Activated B cell treated with CpG ODN at 0.5 μM for 24 hours (primary cell): Measurements from ENCODE around the gene SNED1. TPM values are rescaled to one million over a fixed set of nuclear protein-coding genes. Genes with fewer than 3 reads are reported as not detected.

Experiments used
- ATAC-seq: fragments of 200-7000 bp; cut with Tn5 transposase; one replicate; pipeline ENCODE4 v1.10.0; 2021; ENCODE audit warnings: low read depth, mild to moderate bottlenecking, moderate library complexity
- CTCF ChIA-PET: fragments of 350-600 bp; sonication (Branson Sonifier 250); formaldehyde crosslinking; loops from one replicate; lab custom pipeline; 2021; ENCODE audit warnings: antibody characterized with exemption; lab: Charles Lee
- POLR2A ChIA-PET: fragments of 350-600 bp; sonication (Branson Sonifier 250); formaldehyde crosslinking; loops from one replicate; lab custom pipeline; 2021; ENCODE audit warnings: antibody characterized with exemption; lab: Charles Lee
- DNase-seq: peaks from one replicate; pipeline ENCODE4 v3.0.0; 2022
- H3K27ac Mint-ChIP-seq: one replicate; pipeline ENCODE4 v1.8.0; 2020; ENCODE audit warnings: mixed read lengths
- H3K27me3 Mint-ChIP-seq: one replicate; pipeline ENCODE4 v1.8.0; 2021; ENCODE audit warnings: mixed read lengths
- H3K36me3 Mint-ChIP-seq: one replicate; pipeline ENCODE4 v1.8.0; 2021; ENCODE audit warnings: low read depth, mixed read lengths
- H3K4me1 Mint-ChIP-seq: one replicate; pipeline ENCODE4 v1.8.0; 2021; ENCODE audit warnings: mixed read lengths
- H3K4me3 Mint-ChIP-seq: one replicate; pipeline ENCODE4 v1.8.0; 2020; ENCODE audit warnings: mild to moderate bottlenecking, mixed read lengths
- H3K9me3 Mint-ChIP-seq: one replicate; pipeline ENCODE4 v1.8.0; 2020; ENCODE audit warnings: mixed read lengths
- CTCF ChIP-seq: fragments of 200-600 bp; IDR thresholded peaks from one replicate; pipeline ENCODE4 v1.8.0; 2022; ENCODE audit warnings: antibody characterized with exemption, mild to moderate bottlenecking
- intact Hi-C: fragments of 100-400 bp; cut with micrococcal nuclease; formaldehyde crosslinking; loops from one replicate; pipeline ENCODE4 v1.15.1; 2024
- total RNA-seq: library from RNA; stranded (reverse); gene quantifications from 2 replicates; pipeline ENCODE4 v1.2.3, GENCODE V29; 2022

The SNED1 gene
- total RNA-seq, 1 donor from 2014 or later, result 59.8 TPM

- no peaks in the 10 kb centered on the region for H3K4me1 Mint-ChIP-seq
- ATAC-seq (no peak), DNase-seq (no peak)
- peaks cover 3% of the 10 kb centered on the region for H3K27me3 Mint-ChIP-seq
- CTCF ChIA-PET, result no interaction called here
- H3K27ac Mint-ChIP-seq, result no peak overlapping the region
- no peaks in the 10 kb centered on the region for H3K9me3 Mint-ChIP-seq
- no peaks in the 10 kb centered on the region for H3K36me3 Mint-ChIP-seq
- intact Hi-C loops, result no loop called here
- POLR2A ChIA-PET, result no interaction called here
- H3K4me3 Mint-ChIP-seq, result no peak overlapping the region
- TF ChIP-seq CTCF, result no peak
These were observed 39.0 kb upstream of the SNED1 start for GRCh38 chr2:240959214-240959940.

GRCh38 chr2:240959941-240960308 is 38.5 kb upstream of the SNED1 start:
- no peaks in the 10 kb centered on the region for H3K4me1 Mint-ChIP-seq
- H3K27me3 Mint-ChIP-seq, result peaks cover 2% of the 10 kb centered on the region
- DNase-seq, result no peak
- ChIA-PET CTCF (no interaction called here), POLR2A (no interaction called here)
- no peak for ATAC-seq
- TF ChIP-seq CTCF, result no peak
- intact Hi-C loops, result no loop called here
- no peaks in the 10 kb centered on the region for H3K36me3 Mint-ChIP-seq
- H3K4me3 Mint-ChIP-seq, result no peak overlapping the region
- H3K9me3 Mint-ChIP-seq, result no peaks in the 10 kb centered on the region
- H3K27ac Mint-ChIP-seq, result no peak overlapping the region

- ATAC-seq, result no peak
- H3K4me1 Mint-ChIP-seq, result no peaks in the 10 kb centered on the region
- ChIA-PET POLR2A (no interaction called here), CTCF (no interaction called here)
- H3K27me3 Mint-ChIP-seq, result peaks cover 2% of the 10 kb centered on the region
- H3K9me3 Mint-ChIP-seq, result no peaks in the 10 kb centered on the region
- H3K27ac Mint-ChIP-seq, result no peak overlapping the region
- intact Hi-C loops, result no loop called here
- no peak for TF ChIP-seq CTCF
- H3K36me3 Mint-ChIP-seq, result no peaks in the 10 kb centered on the region
- DNase-seq, result no peak
- H3K4me3 Mint-ChIP-seq, result no peak overlapping the region
These were observed 38.0 kb upstream of the SNED1 start for GRCh38 chr2:240960309-240960970.

DNA sequence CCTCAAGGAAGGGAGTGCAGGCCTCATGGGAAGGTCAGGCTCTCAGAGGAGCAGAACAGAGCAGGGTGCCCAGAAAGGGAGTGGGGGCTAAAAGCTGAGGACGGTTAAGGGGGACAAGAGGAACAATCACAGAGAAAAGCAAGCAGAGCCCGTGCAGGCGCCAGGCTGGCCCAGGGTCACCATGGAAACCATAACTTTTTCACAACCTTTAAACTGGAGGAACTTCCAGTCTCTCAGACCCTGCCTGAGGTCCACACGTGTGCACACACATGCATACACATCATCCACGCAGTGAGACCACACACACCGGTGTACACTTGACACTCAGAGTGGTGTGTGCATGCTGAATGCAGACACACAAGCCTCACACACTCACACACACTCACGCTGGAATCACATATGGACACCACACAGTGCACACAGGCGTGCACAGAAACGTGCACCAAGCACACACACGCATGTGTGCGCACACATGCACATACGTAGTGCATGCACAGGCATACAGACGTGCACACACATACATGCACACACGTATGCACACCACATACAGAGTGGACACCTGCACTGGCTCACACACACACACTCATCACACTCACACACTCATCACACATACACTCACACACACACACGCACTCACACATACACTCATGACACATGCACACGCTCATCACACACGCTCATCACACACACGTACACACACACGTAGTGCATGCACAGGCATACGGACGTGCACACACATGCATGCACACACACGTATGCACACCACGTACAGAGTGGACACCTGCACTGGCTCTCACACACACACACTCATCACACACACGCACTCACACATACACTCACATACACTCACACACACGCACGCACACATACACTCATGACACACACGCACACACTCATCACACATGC is 37.2 kb upstream of the SNED1 start:
- intact Hi-C loops, result no loop called here
- no peak for TF ChIP-seq CTCF

DNA sequence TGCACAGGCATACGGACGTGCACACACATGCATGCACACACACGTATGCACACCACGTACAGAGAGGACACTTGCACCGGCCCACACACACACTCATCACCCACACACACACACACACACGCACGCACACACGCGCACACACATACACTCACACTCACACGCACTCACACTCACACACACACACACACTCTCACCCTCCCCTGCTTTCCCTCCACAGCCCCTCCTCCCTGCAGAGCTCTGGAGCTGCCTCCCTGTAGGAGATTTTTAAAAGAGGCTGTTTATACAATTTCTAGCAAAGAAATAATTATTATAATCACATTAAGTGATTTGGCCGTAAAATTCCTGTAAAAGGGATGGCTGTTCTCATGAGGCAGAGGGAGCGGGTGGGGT is 36.5 kb upstream of the SNED1 start:
- CTCF ChIA-PET, result no interaction called here
- no peaks in the 10 kb centered on the region for H3K27me3 Mint-ChIP-seq
- no peaks in the 10 kb centered on the region for H3K36me3 Mint-ChIP-seq
- H3K4me1 Mint-ChIP-seq, result no peaks in the 10 kb centered on the region
- ATAC-seq (no peak), DNase-seq (no peak)
- H3K27ac Mint-ChIP-seq, result no peak overlapping the region
- no peak for TF ChIP-seq CTCF
- no peak overlapping the region for H3K4me3 Mint-ChIP-seq
- POLR2A ChIA-PET, result no interaction called here
- intact Hi-C loops, result no loop called here
- H3K9me3 Mint-ChIP-seq, result no peaks in the 10 kb centered on the region

More for the DNA sequence above, 37.2 kb upstream of the SNED1 start:
- POLR2A ChIA-PET, result no interaction called here
- H3K9me3 Mint-ChIP-seq, result no peaks in the 10 kb centered on the region
- DNase-seq (no peak), ATAC-seq (no peak)
- H3K27me3 Mint-ChIP-seq, result peaks cover 2% of the 10 kb centered on the region
- H3K36me3 Mint-ChIP-seq, result no peaks in the 10 kb centered on the region
- CTCF ChIA-PET, result no interaction called here
- no peak overlapping the region for H3K27ac Mint-ChIP-seq
- H3K4me3 Mint-ChIP-seq, result no peak overlapping the region
- no peaks in the 10 kb centered on the region for H3K4me1 Mint-ChIP-seq
